ENCODE data around the gene SATB1.

Gene SATB1

DNA sequence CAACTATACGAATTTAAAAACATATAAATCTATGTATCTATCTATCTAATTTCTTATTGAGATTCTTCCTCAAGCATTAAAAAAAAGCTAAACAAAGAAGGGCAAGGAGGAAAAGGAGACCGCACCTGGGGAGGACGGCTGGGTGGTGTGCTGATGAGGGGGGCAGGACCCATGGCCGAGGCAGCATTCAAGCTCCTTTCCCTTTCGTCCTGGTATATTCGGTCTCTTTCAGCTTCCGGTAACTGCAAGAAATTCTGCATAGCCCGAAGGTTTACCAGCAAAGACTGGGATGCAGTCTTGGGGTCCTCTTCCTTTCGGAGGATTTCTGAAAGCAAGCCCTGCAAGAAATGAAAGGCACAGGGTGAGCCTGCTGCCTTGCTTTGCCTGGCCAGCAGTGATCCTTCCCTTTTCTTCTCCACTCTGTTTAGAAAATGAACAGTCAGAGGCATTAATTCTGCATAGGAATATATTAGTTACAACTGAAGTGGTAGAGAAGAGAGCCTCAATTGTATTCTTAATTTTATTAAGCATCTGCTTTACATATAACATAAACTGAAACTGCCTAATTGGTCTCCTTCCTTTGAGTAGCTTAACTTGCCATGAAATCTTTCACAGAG is 38.8 kb downstream of the SATB1 start:
- H3K4me3 ChIP-seq (ENCODE audit: low read depth in 1 of 2, low read length in 2 of 2), result no peak overlapping the region
- H3K36me3 ChIP-seq (ENCODE audit: control insufficient read depth in 1 of 2, insufficient read depth in 2 of 2, low read length in 2 of 2), result peaks cover 0 to 5% of the 10 kb centered on the region in 2 donors
- no peaks in the 10 kb centered on the region for H3K9me3 ChIP-seq (ENCODE audit: control insufficient read depth in 1 of 2, low read length in 2 of 2)
- no peak overlapping the region for H3K9ac ChIP-seq (ENCODE audit: low read depth in 1 of 2, low read length in 2 of 2)
- no peak overlapping the region for H3K27ac ChIP-seq (ENCODE audit: low read depth, low read length)
- no peaks in the 10 kb centered on the region for H3K27me3 ChIP-seq (ENCODE audit: control insufficient read depth in 1 of 2, insufficient read depth in 2 of 2, low read length in 2 of 2)
- H3K4me1 ChIP-seq (ENCODE audit: control insufficient read depth in 1 of 2, insufficient read depth in 2 of 2, low read length in 2 of 2), result peaks cover 0 to 6% of the 10 kb centered on the region in 2 donors

DNA sequence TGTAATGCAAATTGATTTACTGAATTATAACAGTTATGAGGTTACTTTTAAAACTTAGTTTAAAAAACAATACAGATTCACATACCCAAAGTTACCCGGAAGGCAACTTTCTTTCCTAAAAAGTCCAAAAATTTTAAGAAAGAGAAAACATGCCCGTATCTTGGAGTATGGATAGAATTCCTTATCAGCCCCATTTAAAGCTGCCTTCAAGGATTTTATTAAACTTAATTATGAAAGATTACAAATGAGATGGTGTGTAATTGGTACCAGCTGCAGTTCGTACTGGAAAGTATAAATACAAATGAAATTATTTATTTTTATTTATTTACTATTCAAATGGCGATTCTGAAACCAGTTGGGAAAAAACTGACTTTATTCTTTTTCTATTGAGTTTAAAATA is 39.4 kb downstream of the SATB1 start:
- Histone ChIP-seq H3K4me3 (ENCODE audit: low read depth in 1 of 2, low read length in 2 of 2) (no peak overlapping the region), H3K27me3 (ENCODE audit: control insufficient read depth in 1 of 2, insufficient read depth in 2 of 2, low read length in 2 of 2) (no peaks in the 10 kb centered on the region), H3K36me3 (ENCODE audit: control insufficient read depth in 1 of 2, insufficient read depth in 2 of 2, low read length in 2 of 2) (peaks cover 0 to 5% of the 10 kb centered on the region in 2 donors), H3K27ac (ENCODE audit: low read depth, low read length) (no peak overlapping the region), H3K9ac (ENCODE audit: low read depth in 1 of 2, low read length in 2 of 2) (no peak overlapping the region), H3K9me3 (ENCODE audit: control insufficient read depth in 1 of 2, low read length in 2 of 2) (no peaks in the 10 kb centered on the region), H3K4me1 (ENCODE audit: control insufficient read depth in 1 of 2, insufficient read depth in 2 of 2, low read length in 2 of 2) (peaks cover 0 to 6% of the 10 kb centered on the region in 2 donors)

DNA sequence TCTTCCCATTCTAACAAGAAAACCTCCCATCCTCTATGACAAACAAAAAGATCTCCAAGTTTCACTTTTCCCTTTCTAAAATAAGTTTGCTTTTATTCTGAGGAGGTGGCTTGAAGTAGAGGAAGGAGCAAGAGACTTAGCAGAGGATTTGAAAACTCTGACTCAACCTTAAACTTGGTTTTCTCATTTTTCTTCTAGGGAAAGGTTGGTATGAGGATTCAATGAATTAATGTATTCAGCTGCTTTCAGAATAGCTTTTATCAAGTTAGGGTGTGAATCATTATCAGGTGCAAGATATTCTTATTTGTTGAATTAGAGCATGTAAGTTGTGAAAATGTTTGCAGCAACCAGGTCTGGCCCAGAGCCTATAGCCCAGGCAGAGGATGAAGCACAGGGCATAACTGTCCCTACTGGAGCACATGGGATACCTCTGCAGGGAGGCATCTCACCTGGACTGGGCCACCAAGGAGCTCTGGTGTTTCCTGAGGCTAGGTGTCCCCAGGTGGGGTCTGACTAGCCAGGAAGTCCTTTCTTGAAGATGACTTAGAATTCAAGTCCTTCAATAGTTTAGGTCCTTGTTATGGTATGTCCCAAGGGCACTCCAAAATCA is 42.3 kb downstream of the SATB1 start:
- Histone ChIP-seq H3K9ac (ENCODE audit: low read depth in 1 of 2, low read length in 2 of 2) (no peak overlapping the region), H3K4me3 (ENCODE audit: low read depth in 1 of 2, low read length in 2 of 2) (no peak overlapping the region), H3K36me3 (ENCODE audit: control insufficient read depth in 1 of 2, insufficient read depth in 2 of 2, low read length in 2 of 2) (peaks cover 0 to 5% of the 10 kb centered on the region in 2 donors), H3K4me1 (ENCODE audit: control insufficient read depth in 1 of 2, insufficient read depth in 2 of 2, low read length in 2 of 2) (peaks cover 0 to 6% of the 10 kb centered on the region in 2 donors), H3K9me3 (ENCODE audit: control insufficient read depth in 1 of 2, low read length in 2 of 2) (no peaks in the 10 kb centered on the region), H3K27me3 (ENCODE audit: control insufficient read depth in 1 of 2, insufficient read depth in 2 of 2, low read length in 2 of 2) (no peaks in the 10 kb centered on the region), H3K27ac (ENCODE audit: low read depth, low read length) (no peak overlapping the region)

DNA sequence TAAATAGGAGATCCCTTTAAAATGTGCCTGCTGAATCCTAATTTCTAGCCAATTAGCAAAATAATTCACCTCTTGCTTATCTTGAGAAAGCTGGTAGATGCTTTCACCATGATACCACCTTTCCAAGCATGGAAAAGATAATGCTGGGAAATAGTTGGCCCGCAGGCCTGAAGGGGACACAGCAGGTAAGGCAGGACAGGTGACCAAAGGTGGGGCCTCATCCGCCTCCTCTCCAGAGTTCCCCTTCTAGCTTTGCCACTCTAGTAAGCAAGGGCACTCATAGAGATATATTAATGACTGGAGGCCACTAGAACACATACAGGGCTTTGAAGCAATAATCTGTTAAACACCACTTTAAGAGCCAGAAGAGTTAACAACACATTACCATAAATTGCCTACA is 45.5 kb downstream of the SATB1 start:
- Histone ChIP-seq H3K4me1 (ENCODE audit: control insufficient read depth in 1 of 2, insufficient read depth in 2 of 2, low read length in 2 of 2) (peaks cover 0 to 6% of the 10 kb centered on the region in 2 donors), H3K27me3 (ENCODE audit: control insufficient read depth in 1 of 2, insufficient read depth in 2 of 2, low read length in 2 of 2) (no peaks in the 10 kb centered on the region), H3K4me3 (ENCODE audit: low read depth in 1 of 2, low read length in 2 of 2) (no peak overlapping the region), H3K36me3 (ENCODE audit: control insufficient read depth in 1 of 2, insufficient read depth in 2 of 2, low read length in 2 of 2) (peaks cover 7 to 8% of the 10 kb centered on the region in 2 donors), H3K9ac (ENCODE audit: low read depth in 1 of 2, low read length in 2 of 2) (no peak overlapping the region), H3K9me3 (ENCODE audit: control insufficient read depth in 1 of 2, low read length in 2 of 2) (no peaks in the 10 kb centered on the region), H3K27ac (ENCODE audit: low read depth, low read length) (no peak overlapping the region)

DNA sequence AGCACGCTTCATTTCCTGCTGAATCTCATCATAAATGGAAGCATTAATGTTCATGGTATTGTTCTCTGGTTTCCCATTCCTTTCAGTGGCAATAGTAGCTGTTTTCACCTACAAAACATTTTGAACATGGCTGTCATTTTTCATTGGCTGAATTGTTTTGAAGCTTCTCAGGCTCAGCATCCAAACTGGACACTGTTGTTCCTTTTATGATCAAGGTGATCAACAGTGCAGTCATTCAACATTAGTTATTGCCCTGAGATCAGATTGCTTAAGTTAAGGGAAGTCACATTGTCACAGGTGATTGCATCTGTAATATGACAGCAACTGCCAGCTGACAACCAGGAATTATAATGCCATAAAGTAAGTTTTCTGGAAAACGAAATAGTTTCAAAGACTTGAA is 46.9 kb downstream of the SATB1 start:
- Histone ChIP-seq H3K9ac (ENCODE audit: low read depth in 1 of 2, low read length in 2 of 2) (no peak overlapping the region), H3K4me1 (ENCODE audit: control insufficient read depth in 1 of 2, insufficient read depth in 2 of 2, low read length in 2 of 2) (no peaks in the 10 kb centered on the region), H3K27ac (ENCODE audit: low read depth, low read length) (no peak overlapping the region), H3K9me3 (ENCODE audit: control insufficient read depth in 1 of 2, low read length in 2 of 2) (no peaks in the 10 kb centered on the region), H3K27me3 (ENCODE audit: control insufficient read depth in 1 of 2, insufficient read depth in 2 of 2, low read length in 2 of 2) (no peaks in the 10 kb centered on the region), H3K4me3 (ENCODE audit: low read depth in 1 of 2, low read length in 2 of 2) (no peak overlapping the region), H3K36me3 (ENCODE audit: control insufficient read depth in 1 of 2, insufficient read depth in 2 of 2, low read length in 2 of 2) (peaks cover 8 to 12% of the 10 kb centered on the region in 2 donors)

DNA sequence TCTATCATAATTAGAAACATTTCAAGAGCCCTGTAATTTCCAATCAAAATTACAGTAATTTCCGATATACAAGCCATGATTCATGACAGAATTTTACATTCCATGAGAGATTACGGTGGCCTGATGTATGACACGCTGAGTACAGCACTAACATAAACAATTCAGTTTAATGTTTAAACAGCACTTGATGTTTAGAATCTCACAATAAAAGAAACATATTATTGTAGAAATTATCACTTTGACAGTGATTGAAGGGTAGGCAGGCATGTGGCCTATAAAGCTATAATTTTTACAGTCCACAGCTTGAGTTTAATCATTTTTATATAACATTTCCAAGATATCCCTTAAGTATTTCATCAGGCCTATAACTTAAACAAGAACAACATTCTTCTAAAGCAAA is 48.5 kb downstream of the SATB1 start:
- no peaks in the 10 kb centered on the region for H3K27me3 ChIP-seq (ENCODE audit: control insufficient read depth in 1 of 2, insufficient read depth in 2 of 2, low read length in 2 of 2)
- H3K4me1 ChIP-seq (ENCODE audit: control insufficient read depth in 1 of 2, insufficient read depth in 2 of 2, low read length in 2 of 2), result no peaks in the 10 kb centered on the region
- H3K4me3 ChIP-seq (ENCODE audit: low read depth in 1 of 2, low read length in 2 of 2), result no peak overlapping the region
- no peaks in the 10 kb centered on the region for H3K9me3 ChIP-seq (ENCODE audit: control insufficient read depth in 1 of 2, low read length in 2 of 2)
- peaks cover 8 to 13% of the 10 kb centered on the region in 2 donors for H3K36me3 ChIP-seq (ENCODE audit: control insufficient read depth in 1 of 2, insufficient read depth in 2 of 2, low read length in 2 of 2)
- H3K9ac ChIP-seq (ENCODE audit: low read depth in 1 of 2, low read length in 2 of 2), result no peak overlapping the region
- H3K27ac ChIP-seq (ENCODE audit: low read depth, low read length), result no peak overlapping the region

DNA sequence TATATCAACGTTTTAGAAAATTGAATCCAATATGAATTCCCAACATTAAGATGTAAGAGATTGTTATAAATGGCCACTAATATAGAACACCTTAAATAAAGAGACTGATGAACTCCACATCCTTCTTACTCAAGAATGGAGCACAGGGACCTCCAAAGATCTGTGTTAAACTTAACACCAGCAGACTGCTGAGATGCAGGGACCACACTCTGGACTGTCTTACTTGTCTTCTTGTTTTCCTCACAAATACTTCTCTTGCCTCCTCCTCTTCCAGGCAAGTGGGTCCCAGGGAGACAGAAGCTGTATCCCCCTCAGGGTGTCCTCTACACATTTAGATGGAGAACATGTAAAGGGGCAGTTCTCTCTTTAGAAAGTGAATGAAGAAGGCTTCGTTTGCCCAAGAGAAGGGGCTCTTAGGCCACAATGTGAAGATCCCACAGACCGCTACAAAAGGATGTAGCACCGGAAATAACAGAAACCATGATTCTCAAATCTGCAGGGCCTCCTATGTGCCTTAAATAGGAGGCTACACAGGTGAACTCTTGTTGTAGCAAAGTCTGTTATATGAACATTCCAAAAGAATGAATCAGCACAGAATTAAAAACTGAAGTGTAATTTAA is 52.2 kb downstream of the SATB1 start:
- H3K36me3 ChIP-seq (ENCODE audit: control insufficient read depth in 1 of 2, insufficient read depth in 2 of 2, low read length in 2 of 2), result peaks cover 11 to 13% of the 10 kb centered on the region in 2 donors

DNA sequence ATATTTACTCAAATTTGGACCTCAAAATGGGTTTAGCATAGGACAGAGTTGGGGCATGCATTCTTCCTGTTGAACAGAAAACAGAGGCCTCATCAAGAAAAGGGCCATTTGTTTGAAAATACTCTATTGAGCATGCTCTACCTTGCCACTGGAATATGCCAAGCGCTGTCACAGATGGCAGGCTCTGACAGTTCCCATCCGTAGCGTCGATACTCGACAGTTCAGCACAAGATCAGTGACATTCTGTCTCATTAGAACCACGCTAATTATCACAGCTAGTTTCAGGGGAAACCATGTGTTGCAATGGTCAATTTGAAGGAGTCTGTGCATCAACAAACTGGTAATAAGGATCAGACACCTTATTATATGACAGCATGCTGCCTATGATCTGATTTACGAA is 54.5 kb downstream of the SATB1 start:
- H3K9ac ChIP-seq (ENCODE audit: low read depth in 1 of 2, low read length in 2 of 2), result no peak overlapping the region
- no peaks in the 10 kb centered on the region for H3K9me3 ChIP-seq (ENCODE audit: control insufficient read depth in 1 of 2, low read length in 2 of 2)
- H3K4me1 ChIP-seq (ENCODE audit: control insufficient read depth in 1 of 2, insufficient read depth in 2 of 2, low read length in 2 of 2), result peaks cover 0 to 6% of the 10 kb centered on the region in 2 donors
- peaks cover 11 to 13% of the 10 kb centered on the region in 2 donors for H3K36me3 ChIP-seq (ENCODE audit: control insufficient read depth in 1 of 2, insufficient read depth in 2 of 2, low read length in 2 of 2)
- no peak overlapping the region for H3K4me3 ChIP-seq (ENCODE audit: low read depth in 1 of 2, low read length in 2 of 2)
- no peak overlapping the region for H3K27ac ChIP-seq (ENCODE audit: low read depth, low read length)
- no peaks in the 10 kb centered on the region for H3K27me3 ChIP-seq (ENCODE audit: control insufficient read depth in 1 of 2, insufficient read depth in 2 of 2, low read length in 2 of 2)

More for the DNA sequence above, 52.2 kb downstream of the SATB1 start:
- no peak overlapping the region for H3K9ac ChIP-seq (ENCODE audit: low read depth in 1 of 2, low read length in 2 of 2)
- H3K27me3 ChIP-seq (ENCODE audit: control insufficient read depth in 1 of 2, insufficient read depth in 2 of 2, low read length in 2 of 2), result no peaks in the 10 kb centered on the region
- H3K4me1 ChIP-seq (ENCODE audit: control insufficient read depth in 1 of 2, insufficient read depth in 2 of 2, low read length in 2 of 2), result peaks cover 0 to 6% of the 10 kb centered on the region in 2 donors
- no peak overlapping the region for H3K27ac ChIP-seq (ENCODE audit: low read depth, low read length)
- no peak overlapping the region for H3K4me3 ChIP-seq (ENCODE audit: low read depth in 1 of 2, low read length in 2 of 2)
- H3K9me3 ChIP-seq (ENCODE audit: control insufficient read depth in 1 of 2, low read length in 2 of 2), result no peaks in the 10 kb centered on the region

DNA sequence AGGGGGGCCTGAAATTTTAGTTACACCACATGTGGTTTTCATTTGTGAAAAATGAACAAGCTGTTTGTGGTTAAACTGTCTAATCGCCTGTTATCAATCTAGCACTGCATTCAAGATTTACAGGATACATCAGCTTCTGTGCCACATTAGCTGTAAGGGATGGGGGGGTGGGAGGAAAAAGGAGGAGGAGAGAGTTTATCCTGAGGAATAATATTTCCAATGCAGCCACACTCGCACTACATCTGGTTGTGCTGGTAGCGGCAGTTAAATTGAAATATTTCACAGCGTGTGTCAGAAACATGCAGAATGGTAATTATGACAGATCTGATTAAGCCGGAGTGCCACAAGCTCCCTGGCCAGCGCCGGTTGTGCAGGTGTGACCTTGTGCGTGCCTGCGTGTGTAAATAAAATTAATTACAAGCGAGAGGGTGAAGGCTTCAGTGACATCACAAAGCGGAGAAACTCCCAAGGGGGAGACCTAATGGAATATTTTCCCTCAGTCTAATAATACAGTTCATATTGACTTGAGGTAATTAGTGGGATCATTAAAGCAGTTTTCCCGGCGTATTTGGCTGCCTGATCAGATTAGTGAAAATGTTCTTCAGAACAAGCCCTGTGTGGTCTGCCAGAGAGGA is 55.5 kb downstream of the SATB1 start:
- Histone ChIP-seq H3K4me3 (ENCODE audit: low read depth in 1 of 2, low read length in 2 of 2) (no peak overlapping the region), H3K9ac (ENCODE audit: low read depth in 1 of 2, low read length in 2 of 2) (no peak overlapping the region), H3K36me3 (ENCODE audit: control insufficient read depth in 1 of 2, insufficient read depth in 2 of 2, low read length in 2 of 2) (peaks cover 6 to 11% of the 10 kb centered on the region in 2 donors), H3K27me3 (ENCODE audit: control insufficient read depth in 1 of 2, insufficient read depth in 2 of 2, low read length in 2 of 2) (no peaks in the 10 kb centered on the region), H3K9me3 (ENCODE audit: control insufficient read depth in 1 of 2, low read length in 2 of 2) (no peaks in the 10 kb centered on the region), H3K27ac (ENCODE audit: low read depth, low read length) (no peak overlapping the region), H3K4me1 (ENCODE audit: control insufficient read depth in 1 of 2, insufficient read depth in 2 of 2, low read length in 2 of 2) (peaks cover 0 to 6% of the 10 kb centered on the region in 2 donors)

DNA sequence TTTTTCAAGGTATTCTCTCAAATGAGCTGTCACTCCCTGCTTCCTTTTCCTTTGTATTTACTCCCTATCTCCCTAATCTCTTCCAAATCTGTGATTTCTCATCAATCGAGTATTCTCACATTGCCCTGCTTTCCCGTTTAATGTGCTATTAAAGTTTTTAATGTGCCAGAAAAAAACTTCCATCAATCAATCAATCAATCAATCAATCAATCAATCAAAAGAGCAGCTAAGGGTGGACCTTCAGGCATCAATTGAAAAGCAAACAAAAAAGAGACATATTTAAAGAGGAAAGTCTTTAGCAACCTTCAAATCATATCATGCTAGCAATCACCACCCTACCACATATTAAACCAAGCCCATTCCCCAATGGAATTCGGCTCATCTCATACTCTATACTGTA is 58.9 kb downstream of the SATB1 start:
- Histone ChIP-seq H3K9ac (ENCODE audit: low read depth in 1 of 2, low read length in 2 of 2) (no peak overlapping the region), H3K4me3 (ENCODE audit: low read depth in 1 of 2, low read length in 2 of 2) (no peak overlapping the region), H3K27ac (ENCODE audit: low read depth, low read length) (no peak overlapping the region), H3K27me3 (ENCODE audit: control insufficient read depth in 1 of 2, insufficient read depth in 2 of 2, low read length in 2 of 2) (no peaks in the 10 kb centered on the region), H3K4me1 (ENCODE audit: control insufficient read depth in 1 of 2, insufficient read depth in 2 of 2, low read length in 2 of 2) (peaks cover 0 to 6% of the 10 kb centered on the region in 2 donors), H3K9me3 (ENCODE audit: control insufficient read depth in 1 of 2, low read length in 2 of 2) (no peaks in the 10 kb centered on the region), H3K36me3 (ENCODE audit: control insufficient read depth in 1 of 2, insufficient read depth in 2 of 2, low read length in 2 of 2) (peaks cover 0 to 11% of the 10 kb centered on the region in 2 donors)
